HepG2 (cell line): ENCODE results near the gene CFAP92. TPM values are rescaled to one million over a fixed set of nuclear protein-coding genes. Genes with fewer than 3 reads are reported as not detected.

ENCODE experiments used
- ATAC-seq: fragments of 200-7000 bp; cut with Tn5 transposase; 3 replicates; pipeline ENCODE4 v1.9.1; 2020; ENCODE audit warnings: mild to moderate bottlenecking, moderate library complexity
- BruUV-seq: library from RNA; stranded (reverse); fragments of 400-500 nt; replicated peaks from 2 replicates; lab custom pipeline; 2021; lab: Mats Ljungman, UMichigan
- CTCF ChIA-PET: fragments of 300-600 bp; formaldehyde crosslinking; extraction: SDS; loops from one replicate; lab custom pipeline; 2021; ENCODE audit warnings: low total read pairs, inconsistent platforms, low intra/inter-chr PET ratio; lab: Yijun Ruan, JAX
- POLR2A ChIA-PET: fragments of 350-600 bp; sonication (Branson Sonifier 250); formaldehyde crosslinking; loops from one replicate; lab custom pipeline; 2020; ENCODE audit warnings: antibody characterized with exemption, inconsistent platforms; lab: Yijun Ruan, JAX
- DNase-seq: peaks from one replicate; pipeline ENCODE4 v3.0.0-alpha.2; 2015; ENCODE audit warnings: low spot score
- FAIRE-seq: peaks from 3 replicates; lab custom pipeline; 2011; peaks lifted over from hg19 to GRCh38; lab: Jason Lieb, UNC
- H2AFZ ChIP-seq: one replicate; pipeline ENCODE4 v1.6.1; 2011; ENCODE audit warnings: low read length, inconsistent platforms
- H3K27ac ChIP-seq: fragments of 300-600 bp; 3 replicates; pipeline ENCODE4 v1.8.0; 2011; ENCODE audit warnings: mixed run types, mild to moderate bottlenecking, mixed read lengths, low read length, inconsistent platforms; ENCODE audit not compliant: insufficient read depth; ENCODE audit errors: extremely low read length
- H3K27me3 ChIP-seq, 2 experiments: fragments of 200-600 bp in 1 of 2; 2 replicates in 1 of 2; 3 replicates in 1 of 2; pipeline versions ENCODE4 v1.6.0 to v1.8.0; 2011; ENCODE audit warnings: low read length in 2 of 2, mild to moderate bottlenecking in 2 of 2, moderate library complexity in 2 of 2, inconsistent platforms in 1 of 2; ENCODE audit not compliant: insufficient read depth in 2 of 2, control insufficient read depth in 1 of 2
- H3K36me3 ChIP-seq, 2 experiments: fragments of 200-600 bp in 1 of 2; replicated peaks in 1 of 2; 2 replicates in 1 of 2; 3 replicates in 1 of 2; pipeline versions ENCODE4 v1.5.1 to v1.8.0; 2011; ENCODE audit warnings: low read length in 2 of 2, inconsistent platforms in 1 of 2; ENCODE audit not compliant: insufficient read depth in 2 of 2, control insufficient read depth in 1 of 2
- H3K4me1 ChIP-seq: 2 replicates; pipeline ENCODE4 v1.5.1; 2012; ENCODE audit warnings: low read length, inconsistent platforms; ENCODE audit not compliant: insufficient read depth
- H3K4me2 ChIP-seq: 2 replicates; pipeline ENCODE4 v1.6.0; 2011; ENCODE audit warnings: low read depth, low read length, inconsistent platforms
- H3K4me3 ChIP-seq, 3 experiments: fragments of 200-600 bp in 1 of 3; sonication (generic), shearing (Covaris generic) in 1 of 3; replicated peaks in 1 of 3; 2 replicates each; pipeline ENCODE4 v1.5.1; 2011 to 2016; ENCODE audit warnings: low read length in 3 of 3, inconsistent platforms in 2 of 3, low read depth in 2 of 3, mild to moderate bottlenecking in 2 of 3, control low read depth in 1 of 3, mixed read lengths in 1 of 3; ENCODE audit not compliant: insufficient read depth in 1 of 3
- H3K79me2 ChIP-seq: one replicate; pipeline ENCODE4 v1.6.1; 2011; ENCODE audit warnings: low read length, inconsistent platforms; ENCODE audit not compliant: insufficient read depth
- H3K9ac ChIP-seq: 2 replicates; pipeline ENCODE4 v1.6.0; 2011; ENCODE audit warnings: mild to moderate bottlenecking, low read depth, low read length, inconsistent platforms; ENCODE audit not compliant: insufficient read depth
- H3K9me3 ChIP-seq: 2 replicates; pipeline ENCODE4 v1.5.1; 2012; ENCODE audit warnings: mild to moderate bottlenecking, low read length
- H4K20me1 ChIP-seq: 2 replicates; pipeline ENCODE4 v1.6.0; 2011; ENCODE audit warnings: inconsistent platforms, mild to moderate bottlenecking, low read length, moderate library complexity; ENCODE audit not compliant: insufficient read depth
- AGO2 ChIP-seq: fragments of 200-400 bp; formaldehyde crosslinking; optimal IDR thresholded peaks from 2 replicates; pipeline ENCODE3; 2017; ENCODE audit warnings: mild to moderate bottlenecking, low read depth, low read length, moderate library complexity
- FOXC1 ChIP-seq: sonication (generic); formaldehyde crosslinking; IDR thresholded peaks from 2 replicates; pipeline ENCODE4 v1.8.0; 2022; ENCODE audit warnings: mild to moderate bottlenecking, missing genetic modification reagents, borderline replicate concordance
- GATAD1 ChIP-seq: IDR thresholded peaks from 2 replicates; pipeline ENCODE4 v1.6.1; 2016; ENCODE audit warnings: missing genetic modification reagents, missing compliant biosample characterization
- GFI1 ChIP-seq: sonication (generic); formaldehyde crosslinking; IDR thresholded peaks from 2 replicates; pipeline ENCODE4 v1.5.0; 2020; ENCODE audit warnings: missing genetic modification reagents, mild to moderate bottlenecking, borderline replicate concordance
- GRHL1 ChIP-seq: sonication (generic); formaldehyde crosslinking; conservative IDR thresholded peaks from 2 replicates; pipeline ENCODE4 v1.8.0; 2022; ENCODE audit warnings: missing genetic modification reagents
- IKZF5 ChIP-seq: IDR thresholded peaks from 2 replicates; pipeline ENCODE4 v1.6.1; 2018; ENCODE audit warnings: missing genetic modification reagents, mild to moderate bottlenecking, missing compliant biosample characterization
- MAFF ChIP-seq: IDR thresholded peaks from 2 replicates; pipeline ENCODE4 v1.6.1; 2011; ENCODE audit warnings: low read depth, low read length, improper control_type of control experiment
- MAX ChIP-seq: IDR thresholded peaks from 2 replicates; pipeline ENCODE4 v1.6.1; 2012; ENCODE audit warnings: inconsistent platforms
- REL ChIP-seq: sonication (generic); formaldehyde crosslinking; conservative IDR thresholded peaks from 2 replicates; pipeline ENCODE4 v1.8.0; 2022; ENCODE audit warnings: mild to moderate bottlenecking, missing genetic modification reagents, moderate library complexity
- REPIN1 ChIP-seq: sonication (generic); formaldehyde crosslinking; IDR thresholded peaks from 2 replicates; pipeline ENCODE4 v1.8.0; 2022; ENCODE audit warnings: missing genetic modification reagents, low read depth, mild to moderate bottlenecking, borderline replicate concordance
- REXO4 ChIP-seq: sonication (generic); formaldehyde crosslinking; IDR thresholded peaks from 2 replicates; pipeline ENCODE4 v1.8.0; 2022; ENCODE audit warnings: missing genetic modification reagents, mild to moderate bottlenecking, borderline replicate concordance
- SP4 ChIP-seq: sonication (generic); formaldehyde crosslinking; IDR thresholded peaks from 2 replicates; pipeline ENCODE4 v1.8.1; 2023; ENCODE audit warnings: mild to moderate bottlenecking, missing genetic modification reagents
- ZBTB49 ChIP-seq: sonication (generic); formaldehyde crosslinking; IDR thresholded peaks from 2 replicates; pipeline ENCODE4 v1.4.0; 2020; ENCODE audit warnings: missing genetic modification reagents, borderline replicate concordance
- ZNF878 ChIP-seq: sonication (generic); formaldehyde crosslinking; IDR thresholded peaks from 2 replicates; pipeline ENCODE4 v1.8.1; 2023; ENCODE audit warnings: mild to moderate bottlenecking, missing genetic modification reagents, moderate library complexity
- ZSCAN31 ChIP-seq: sonication (generic); formaldehyde crosslinking; IDR thresholded peaks from 2 replicates; pipeline ENCODE4 v1.5.0; 2020; ENCODE audit warnings: low read depth, mild to moderate bottlenecking, missing genetic modification reagents
- WGBS: methylation state at CpG from one replicate; pipeline ENCODE4 v1.1.6; 2017; ENCODE audit warnings: low lambda C conversion rate; 5-methylcytosine and 5-hydroxymethylcytosine counted together
- in situ Hi-C: cut with HindIII; loops from 2 replicates; pipeline ENCODE4 v1.10.0; 2017; ENCODE audit warnings: low pct_unique_long_range_greater_than_20kb; ENCODE audit not compliant: extremely low pct_ligation_motif_present
- intact Hi-C: fragments of 100-400 bp; cut with micrococcal nuclease; formaldehyde crosslinking; loops from one replicate; pipeline ENCODE4 v1.10.0; 2022; ENCODE audit not compliant: unreplicated experiment
- polyA plus RNA-seq, 8 experiments: library from polyadenylated mRNA; depleted of rRNA in 3 of 8; stranded (reverse) in 7 of 8; unstranded in 1 of 8; fragments of >200 nt; fragmentation: Illumina TruSeq in 4 of 8; extraction: Trizol in 4 of 8; gene quantifications; 2 replicates each; pipeline versions ENCODE4 v1.2.1 to v1.2.3, GENCODE V29; 2011 to 2016; ENCODE audit warnings: low read depth in 4 of 8, missing spikeins in 1 of 8, mixed read lengths in 1 of 8; ENCODE audit not compliant: insufficient read depth in 1 of 8
- total RNA-seq, 5 experiments: library from RNA; depleted of rRNA; stranded (reverse); fragments of >200 nt; fragmentation: Illumina TruSeq; extraction: Trizol; gene quantifications; 2 replicates each; pipeline ENCODE4 v1.2.3, GENCODE V29; 2016; ENCODE audit warnings: low read depth in 1 of 5
- TF ChIP-seq, protein P1 (sequence below): sonication (generic); formaldehyde crosslinking; IDR thresholded peaks from 2 replicates; pipeline ENCODE4 v1.8.1; 2023; ENCODE audit warnings: mild to moderate bottlenecking, missing genetic modification reagents, borderline replicate concordance
- TF ChIP-seq, protein P2 (sequence below): sonication (generic); formaldehyde crosslinking; IDR thresholded peaks from 2 replicates; pipeline ENCODE4 v1.4.0; 2020; ENCODE audit warnings: missing genetic modification reagents

CFAP92 gene
- total and polyA plus RNA-seq, 2 of the 13 experiments (the other 11 are each of a cell fraction or from before 2014, with no cell fraction given) = 0.18 to 0.46 TPM

- no peaks in the 10 kb centered on the region for H3K4me1 ChIP-seq
- no peak overlapping the region for H2AFZ ChIP-seq
- BruUV-seq = no TSS peak
- H4K20me1 ChIP-seq = no peaks in the 10 kb centered on the region
- 29% methylated on average over 6 of the region's 6 CpGs for WGBS
- ATAC-seq (no peak), FAIRE-seq (no peak), DNase-seq (no peak)
- no peak overlapping the region for H3K27ac ChIP-seq
- H3K4me2 ChIP-seq = no peak overlapping the region
- no peaks in the 10 kb centered on the region for H3K9me3 ChIP-seq
- POLR2A ChIA-PET = no interaction called here
- no peak overlapping the region for H3K4me3 ChIP-seq
- CTCF ChIA-PET = no interaction called here
- intact Hi-C loops = loop anchor here (2.0 to 5.0 kb wide), 2 partner anchors 111 to 273 kb away; no protein-coding TSS in a partner anchor
- peaks cover 2 to 30% of the 10 kb centered on the region in 2 experiments; a peak in 4 of 5 replicates for H3K27me3 ChIP-seq
- no peaks in the 10 kb centered on the region for H3K79me2 ChIP-seq
- in situ Hi-C loops = loop anchor here (10.0 kb wide), 1 partner anchor 113 kb away; no protein-coding TSS in a partner anchor
- H3K9ac ChIP-seq = no peak overlapping the region
- no peaks in the 10 kb centered on the region for H3K36me3 ChIP-seq
- TF ChIP-seq REL (CRISPR knock-in tag) = no peak
- no peak for TF ChIP-seq ZBTB49
- no peak for TF ChIP-seq FOXC1 (CRISPR knock-in tag)
- TF ChIP-seq AGO2 = no peak
- no peak for TF ChIP-seq GFI1 (CRISPR knock-in tag)
- TF ChIP-seq SP4 (CRISPR knock-in tag) = no peak
- TF ChIP-seq REPIN1 (CRISPR knock-in tag) = no peak
- TF ChIP-seq ZNF878 (CRISPR knock-in tag) = no peak
- TF ChIP-seq ZSCAN31 (CRISPR knock-in tag) = no peak
- TF ChIP-seq, protein P1, sequence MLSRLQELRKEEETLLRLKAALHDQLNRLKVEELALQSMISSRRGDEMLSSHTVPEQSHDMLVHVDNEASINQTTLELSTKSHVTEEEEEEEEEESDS (CRISPR knock-in tag) = no peak
- TF ChIP-seq REXO4 (CRISPR knock-in tag) = no peak
- TF ChIP-seq, protein P2, sequence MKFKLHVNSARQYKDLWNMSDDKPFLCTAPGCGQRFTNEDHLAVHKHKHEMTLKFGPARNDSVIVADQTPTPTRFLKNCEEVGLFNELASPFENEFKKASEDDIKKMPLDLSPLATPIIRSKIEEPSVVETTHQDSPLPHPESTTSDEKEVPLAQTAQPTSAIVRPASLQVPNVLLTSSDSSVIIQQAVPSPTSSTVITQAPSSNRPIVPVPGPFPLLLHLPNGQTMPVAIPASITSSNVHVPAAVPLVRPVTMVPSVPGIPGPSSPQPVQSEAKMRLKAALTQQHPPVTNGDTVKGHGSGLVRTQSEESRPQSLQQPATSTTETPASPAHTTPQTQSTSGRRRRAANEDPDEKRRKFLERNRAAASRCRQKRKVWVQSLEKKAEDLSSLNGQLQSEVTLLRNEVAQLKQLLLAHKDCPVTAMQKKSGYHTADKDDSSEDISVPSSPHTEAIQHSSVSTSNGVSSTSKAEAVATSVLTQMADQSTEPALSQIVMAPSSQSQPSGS (CRISPR knock-in tag) = no peak
- no peak for TF ChIP-seq MAFF
- TF ChIP-seq GRHL1 = no peak
- no peak for TF ChIP-seq IKZF5 (CRISPR knock-in tag)
- no peak for TF ChIP-seq MAX
- TF ChIP-seq GATAD1 = no peak
Observed at GRCh38 chr3:128971421-128972100, 22.3 kb downstream of the CFAP92 start.
